Measurements from ENCODE around the gene DCAF15. TPM values are rescaled to one million over a fixed set of nuclear protein-coding genes. Genes with fewer than 3 reads are reported as not detected.
A peak's percentile ranks its signal among the peaks of the same experiment; 100 is the strongest.

Gene DCAF15
- polyA plus RNA-seq, 3 donors = 2.8 to 116 (median 3.4) TPM

GRCh38 chr19:14003251-14004055 is 51.1 kb downstream of the DCAF15 start:
- intact Hi-C loops (cut with micrococcal nuclease) = loop anchor here (2.0 to 5.0 kb wide), 3 partner anchors 17 to 114 kb away; partner anchors contain the start of gene PRKACA (in 1 of the 2)
- Histone ChIP-seq H3K36me3 (replicated peaks in 1 of 2; ENCODE audit: control insufficient read depth in 1 of 2, insufficient read depth in 2 of 2, low read length in 2 of 2) (peaks cover 3 to 23% of the 10 kb centered on the region in 2 donors), H2AFZ (ENCODE audit: insufficient read depth, low read depth, low read length, poor library complexity, severe bottlenecking) (peak overlapping the region; percentile 21), H3K27me3 (ENCODE audit: control insufficient read depth in 2 of 2, insufficient read depth in 2 of 2, low read length in 2 of 2) (no peaks in the 10 kb centered on the region), H3K4me3 (replicated peaks in 1 of 3; ENCODE audit: low read depth in 2 of 3, low read length in 3 of 3) (peak overlapping the region in 1 of 3 experiments; percentile 9), H3K9ac (ENCODE audit: insufficient read depth, low read length, poor library complexity, severe bottlenecking) (no peak overlapping the region), H3K4me2 (replicated peaks; ENCODE audit: extremely low read depth, low read length, poor library complexity, severe bottlenecking) (peak overlapping the region; percentile 19), H3K9me3 (replicated peaks in 1 of 2; ENCODE audit: control insufficient read depth in 1 of 2, insufficient read depth in 1 of 2, low read length in 2 of 2) (peaks cover 4 to 7% of the 10 kb centered on the region in 2 donors), H4K20me1 (ENCODE audit: insufficient read depth, low read length) (no peaks in the 10 kb centered on the region), H3K27ac (ENCODE audit: low read depth in 1 of 2, low read length in 2 of 2) (peak overlapping the region; percentile 7 to 98), H3K4me1 (ENCODE audit: control insufficient read depth in 1 of 2, insufficient read depth in 2 of 2, low read length in 2 of 2) (peaks cover 38 to 45% of the 10 kb centered on the region in 2 donors), H3K79me2 (ENCODE audit: insufficient read depth, low read length) (peaks cover 61% of the 10 kb centered on the region)
- WGBS (ENCODE audit: insufficient coverage) = 37% methylated on average over 6 of the region's 10 CpGs
- TF ChIP-seq CTCF (IDR thresholded peaks at IDR 0.05) = no peak
- Mint-ChIP-seq H3K9me3 (peaks cover 0 to 10% (median 4%) of the 10 kb centered on the region in 7 donors), H3K27me3 (ENCODE audit: low read depth in 3 of 3) (peaks cover 0 to 4% (median 0%) of the 10 kb centered on the region in 3 donors), H3K4me1 (peaks cover 42% of the 10 kb centered on the region), H3K27ac (peak overlapping the region; percentile 38 to 100 (median 84)), H3K36me3 (peaks cover 10 to 31% of the 10 kb centered on the region in 2 donors), H3K4me3 (peak overlapping the region in 1 of 2 donors; percentile 24)
- no peak for DNase-seq

- intact Hi-C loops (cut with micrococcal nuclease) = loop anchor here (1.0 to 5.0 kb wide), 4 partner anchors 17 to 113 kb away; partner anchors contain the start of gene PRKACA (in 1 of the 2)
- peak overlapping the region; percentile 99 for H3K9ac ChIP-seq (ENCODE audit: insufficient read depth, low read length, poor library complexity, severe bottlenecking)
- H3K36me3 ChIP-seq (replicated peaks in 1 of 2; ENCODE audit: control insufficient read depth in 1 of 2, insufficient read depth in 2 of 2, low read length in 2 of 2) = peaks cover 3 to 10% of the 10 kb centered on the region in 2 donors
- peaks cover 38 to 45% of the 10 kb centered on the region in 2 donors for H3K4me1 ChIP-seq (ENCODE audit: control insufficient read depth in 1 of 2, insufficient read depth in 2 of 2, low read length in 2 of 2)
- H3K27me3 ChIP-seq (ENCODE audit: control insufficient read depth in 2 of 2, insufficient read depth in 2 of 2, low read length in 2 of 2) = no peaks in the 10 kb centered on the region
- H3K36me3 Mint-ChIP-seq = peaks cover 5 to 23% of the 10 kb centered on the region in 2 donors
- peaks cover 42% of the 10 kb centered on the region for H3K4me1 Mint-ChIP-seq
- peak overlapping the region; percentile 78 for H3K4me2 ChIP-seq (replicated peaks; ENCODE audit: extremely low read depth, low read length, poor library complexity, severe bottlenecking)
- peak; percentile 80 to 87 (median 83) for DNase-seq
- peak overlapping the region; percentile 99 to 100 (median 99) for H3K27ac Mint-ChIP-seq
- no peaks in the 10 kb centered on the region for H4K20me1 ChIP-seq (ENCODE audit: insufficient read depth, low read length)
- peak overlapping the region; percentile 74 to 85 for H3K4me3 Mint-ChIP-seq
- H2AFZ ChIP-seq (ENCODE audit: insufficient read depth, low read depth, low read length, poor library complexity, severe bottlenecking) = peak overlapping the region; percentile 52
- H3K27me3 Mint-ChIP-seq (ENCODE audit: low read depth in 3 of 3) = peaks cover 0 to 7% (median 0%) of the 10 kb centered on the region in 3 donors
- peak overlapping the region; percentile 91 to 98 for H3K27ac ChIP-seq (ENCODE audit: low read depth in 1 of 2, low read length in 2 of 2)
- H3K79me2 ChIP-seq (ENCODE audit: insufficient read depth, low read length) = peaks cover 48% of the 10 kb centered on the region
- WGBS (ENCODE audit: insufficient coverage) = 0% methylated on average over 8 of the region's 14 CpGs
- no peak for TF ChIP-seq CTCF (IDR thresholded peaks at IDR 0.05)
- peaks cover 0 to 3% (median 0%) of the 10 kb centered on the region in 7 donors for H3K9me3 Mint-ChIP-seq
- no peaks in the 10 kb centered on the region for H3K9me3 ChIP-seq (replicated peaks in 1 of 2; ENCODE audit: control insufficient read depth in 1 of 2, insufficient read depth in 1 of 2, low read length in 2 of 2)
- H3K4me3 ChIP-seq (replicated peaks in 1 of 3; ENCODE audit: low read depth in 2 of 3, low read length in 3 of 3) = peak overlapping the region; percentile 23 to 80 (median 30)
These were observed 52.5 kb downstream of the DCAF15 start for GRCh38 chr19:14004619-14005348.
